Bronchial epithelial cell (primary cell): Measurements from ENCODE around the gene ACTL10. TPM values are rescaled to one million over a fixed set of nuclear protein-coding genes. Genes with fewer than 3 reads are reported as not detected.

Experiments used
- DNase-seq: peaks from one replicate; pipeline ENCODE4 v3.0.0-alpha.2; 2010; ENCODE audit warnings: low read depth
- FAIRE-seq: peaks from 2 replicates; lab custom pipeline; 2011; peaks lifted over from hg19 to GRCh38; lab: Jason Lieb, UNC
- H3K27me3 ChIP-seq: 2 replicates; pipeline ENCODE4 v1.5.1; 2011; ENCODE audit warnings: low read length; ENCODE audit not compliant: control insufficient read depth, insufficient read depth
- H3K36me3 ChIP-seq: 2 replicates; pipeline ENCODE4 v1.5.1; 2011; ENCODE audit warnings: low read length; ENCODE audit not compliant: control insufficient read depth, insufficient read depth
- H3K4me3 ChIP-seq: 2 replicates; pipeline ENCODE4 v1.5.1; 2011; ENCODE audit warnings: mild to moderate bottlenecking, low read depth, low read length, control low read depth
- total RNA-seq: library from RNA; depleted of rRNA; stranded (reverse); fragments of >200 nt; gene quantifications from 2 replicates; pipeline ENCODE4 v1.2.1, GENCODE V29; 2014
- TF ChIP-seq, protein P1 (sequence below): IDR thresholded peaks from 2 replicates; pipeline ENCODE4 v1.5.1; 2011; ENCODE audit warnings: mild to moderate bottlenecking, moderate library complexity, low read length, control low read depth, inconsistent platforms; ENCODE audit not compliant: insufficient read depth, severe bottlenecking

Gene ACTL10
- total RNA-seq, 1 donor from 2014 or later: 1.6 TPM

- Histone ChIP-seq H3K36me3 (no peaks in the 10 kb centered on the region), H3K4me3 (no peak overlapping the region), H3K27me3 (peaks cover 1% of the 10 kb centered on the region)
- FAIRE-seq (no peak), DNase-seq (no peak)
- TF ChIP-seq, protein P1, sequence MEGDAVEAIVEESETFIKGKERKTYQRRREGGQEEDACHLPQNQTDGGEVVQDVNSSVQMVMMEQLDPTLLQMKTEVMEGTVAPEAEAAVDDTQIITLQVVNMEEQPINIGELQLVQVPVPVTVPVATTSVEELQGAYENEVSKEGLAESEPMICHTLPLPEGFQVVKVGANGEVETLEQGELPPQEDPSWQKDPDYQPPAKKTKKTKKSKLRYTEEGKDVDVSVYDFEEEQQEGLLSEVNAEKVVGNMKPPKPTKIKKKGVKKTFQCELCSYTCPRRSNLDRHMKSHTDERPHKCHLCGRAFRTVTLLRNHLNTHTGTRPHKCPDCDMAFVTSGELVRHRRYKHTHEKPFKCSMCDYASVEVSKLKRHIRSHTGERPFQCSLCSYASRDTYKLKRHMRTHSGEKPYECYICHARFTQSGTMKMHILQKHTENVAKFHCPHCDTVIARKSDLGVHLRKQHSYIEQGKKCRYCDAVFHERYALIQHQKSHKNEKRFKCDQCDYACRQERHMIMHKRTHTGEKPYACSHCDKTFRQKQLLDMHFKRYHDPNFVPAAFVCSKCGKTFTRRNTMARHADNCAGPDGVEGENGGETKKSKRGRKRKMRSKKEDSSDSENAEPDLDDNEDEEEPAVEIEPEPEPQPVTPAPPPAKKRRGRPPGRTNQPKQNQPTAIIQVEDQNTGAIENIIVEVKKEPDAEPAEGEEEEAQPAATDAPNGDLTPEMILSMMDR: no peak
Measured at GRCh38 chr20:33656010-33656782, 10.5 kb upstream of the ACTL10 start.

GRCh38 chr20:33656783-33657703 lies 9.7 kb upstream of the ACTL10 start:
- no peak for DNase-seq
- Histone ChIP-seq H3K4me3 (no peak overlapping the region), H3K36me3 (no peaks in the 10 kb centered on the region), H3K27me3 (peaks cover 1% of the 10 kb centered on the region)
- no peak for FAIRE-seq
- TF ChIP-seq, protein P1: no peak

- H3K27me3 ChIP-seq: peaks cover 1% of the 10 kb centered on the region
Measured at GRCh38 chr20:33657704-33658095, 9.0 kb upstream of the ACTL10 start.

GRCh38 chr20:33658510-33658909 lies 8.2 kb upstream of the ACTL10 start:
- DNase-seq: no peak
- no peak for FAIRE-seq
- Histone ChIP-seq H3K4me3 (no peak overlapping the region), H3K36me3 (no peaks in the 10 kb centered on the region), H3K27me3 (peaks cover 1% of the 10 kb centered on the region)
- TF ChIP-seq, protein P1: no peak

More at GRCh38 chr20:33657704-33658095, 9.0 kb upstream of the ACTL10 start:
- TF ChIP-seq, protein P1: no peak
- no peak overlapping the region for H3K4me3 ChIP-seq
- DNase-seq (no peak), FAIRE-seq (no peak)
- H3K36me3 ChIP-seq: no peaks in the 10 kb centered on the region

DNA sequence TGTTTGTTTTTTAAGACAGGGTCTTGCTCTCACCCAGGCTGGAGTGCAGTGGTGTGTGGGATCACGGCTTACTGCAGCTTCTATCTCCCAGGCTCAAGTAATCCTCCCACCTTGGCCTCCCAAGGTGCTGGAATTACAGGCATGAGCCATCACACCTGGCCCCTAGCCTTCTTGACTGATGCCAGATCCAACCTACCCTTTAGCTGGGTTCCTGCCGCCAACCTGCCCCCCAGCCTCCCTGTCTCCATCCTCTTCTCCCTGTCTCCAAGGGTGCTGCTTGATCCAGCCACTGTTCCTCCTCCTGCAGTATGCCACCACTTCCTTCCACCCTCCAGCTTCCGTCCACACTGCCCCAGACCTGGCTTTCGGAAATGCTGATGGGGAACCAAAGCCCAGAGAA lies 7.8 kb upstream of the ACTL10 start:
- Histone ChIP-seq H3K4me3 (no peak overlapping the region), H3K36me3 (no peaks in the 10 kb centered on the region), H3K27me3 (peaks cover 1% of the 10 kb centered on the region)
- FAIRE-seq (no peak), DNase-seq (no peak)
- TF ChIP-seq, protein P1: no peak
